ENCODE measurements around the gene SYTL1.

GRCh38 chr1:27357281-27358037 is 15.6 kb downstream of the SYTL1 start:
- TF ChIP-seq EZH2phosphoT487 (IDR thresholded peaks at IDR 0.05; ENCODE audit: low read length) (no peak), CTCF (IDR thresholded peaks at IDR 0.05; ENCODE audit: low read length) (peak; percentile 94), EZH2 (optimal IDR thresholded peaks at IDR 0.05; ENCODE audit: low read depth, low read length) (no peak)

Measured in MM.1S (cell line).